Measurements from ENCODE around the gene KLHL29. TPM values are rescaled to one million over a fixed set of nuclear protein-coding genes. Genes with fewer than 3 reads are reported as not detected.

The KLHL29 gene
- total and polyA plus RNA-seq, 2 of the 13 experiments (the other 11 are each of a cell fraction or from before 2014, with no cell fraction given), result 0.01 TPM; not detected in 1

- CTCF ChIA-PET (ENCODE audit: low intra/inter-chr PET ratio, low total read pairs), result no interaction called here
- DNase-seq (ENCODE audit: low spot score), result no peak
Observed at GRCh38 chr2:23508066-23508390, 123.0 kb downstream of the KLHL29 start.

More at GRCh38 chr2:23508066-23508390, 123.0 kb downstream of the KLHL29 start:
- no peaks in the 10 kb centered on the region for H3K9me3 ChIP-seq (ENCODE audit: low read length)
- TF ChIP-seq ZNF501 (CRISPR knock-in tag; IDR thresholded peaks at IDR 0.05) (no peak), ZNF687 (CRISPR knock-in tag; IDR thresholded peaks at IDR 0.05) (no peak), ZFX (CRISPR knock-in tag; IDR thresholded peaks at IDR 0.05; ENCODE audit: low read depth) (no peak), XBP1 (CRISPR knock-in tag; IDR thresholded peaks at IDR 0.05) (no peak), TOPORS (CRISPR knock-in tag; IDR thresholded peaks at IDR 0.05) (no peak)
- H2AFZ ChIP-seq (ENCODE audit: low read length), result no peak overlapping the region
- FAIRE-seq, result no peak
- peak overlapping the region; percentile 3; the same call in 1 of the 2 replicates for H3K4me2 ChIP-seq (ENCODE audit: low read depth, low read length)
- H4K20me1 ChIP-seq (ENCODE audit: insufficient read depth, low read length), result no peaks in the 10 kb centered on the region; the same call in 1 of the 2 replicates
- H3K79me2 ChIP-seq (ENCODE audit: insufficient read depth, low read length), result no peaks in the 10 kb centered on the region
- no TSS peak for BruUV-seq (replicated peaks)
- H3K27me3 ChIP-seq (ENCODE audit: control insufficient read depth in 1 of 2, insufficient read depth in 2 of 2, low read length in 2 of 2), result peaks cover 0 to 53% of the 10 kb centered on the region in 2 experiments
- no peak for ATAC-seq
- no peaks in the 10 kb centered on the region for H3K36me3 ChIP-seq (replicated peaks in 1 of 2; ENCODE audit: control insufficient read depth in 1 of 2, insufficient read depth in 2 of 2, low read length in 2 of 2)
- intact Hi-C loops (cut with micrococcal nuclease; ENCODE audit: unreplicated experiment) (no loop called here), in situ Hi-C loops (cut with HindIII; ENCODE audit: extremely low pct_ligation_motif_present, low pct_unique_long_range_greater_than_20kb) (no loop called here)
- H3K27ac ChIP-seq (ENCODE audit: extremely low read length, insufficient read depth, low read length), result no peak overlapping the region
- H3K4me3 ChIP-seq (replicated peaks in 1 of 3; ENCODE audit: insufficient read depth in 1 of 3, low read depth in 2 of 3, low read length in 3 of 3), result no peak overlapping the region
- 28% methylated on average over 3 of the region's 3 CpGs for WGBS (ENCODE audit: low lambda C conversion rate)
- peaks cover 21% of the 10 kb centered on the region for H3K4me1 ChIP-seq (ENCODE audit: insufficient read depth, low read length)
- no peak overlapping the region for H3K9ac ChIP-seq (ENCODE audit: insufficient read depth, low read depth, low read length)
- POLR2A ChIA-PET, result no interaction called here

All from HepG2 (cell line).